Upper lobe of left lung (tissue), 4 donors: ENCODE results near the gene DYNC1LI1.

Source experiments
- EP300 ChIP-seq, 4 donors: sonication (generic); formaldehyde crosslinking; IDR thresholded peaks; one replicate each; pipeline ENCODE4 v1.5.1; 2017; ENCODE audit warnings: antibody characterized with exemption in 4 of 4, control low read depth in 2 of 4
- POLR2A ChIP-seq, 4 donors: fragments of 450-650 bp; IDR thresholded peaks; one replicate each; pipeline ENCODE4 v1.5.1; 2016 to 2017; ENCODE audit warnings: antibody characterized with exemption in 4 of 4, mild to moderate bottlenecking in 2 of 4
- POLR2AphosphoS5 ChIP-seq, 2 donors: sonication (generic); formaldehyde crosslinking; IDR thresholded peaks; one replicate each; pipeline ENCODE4 v1.5.1; 2017; ENCODE audit warnings: antibody characterized with exemption in 2 of 2
- TF ChIP-seq, protein P1 (sequence below), 6 experiments: fragments of 450-650 bp in 4 of 6; fragments of 200-600 bp in 2 of 6; sonication (generic) in 2 of 6; IDR thresholded peaks; one replicate each; pipeline ENCODE4 v1.5.1; 2016 to 2019; ENCODE audit warnings: antibody characterized with exemption in 6 of 6

DNA sequence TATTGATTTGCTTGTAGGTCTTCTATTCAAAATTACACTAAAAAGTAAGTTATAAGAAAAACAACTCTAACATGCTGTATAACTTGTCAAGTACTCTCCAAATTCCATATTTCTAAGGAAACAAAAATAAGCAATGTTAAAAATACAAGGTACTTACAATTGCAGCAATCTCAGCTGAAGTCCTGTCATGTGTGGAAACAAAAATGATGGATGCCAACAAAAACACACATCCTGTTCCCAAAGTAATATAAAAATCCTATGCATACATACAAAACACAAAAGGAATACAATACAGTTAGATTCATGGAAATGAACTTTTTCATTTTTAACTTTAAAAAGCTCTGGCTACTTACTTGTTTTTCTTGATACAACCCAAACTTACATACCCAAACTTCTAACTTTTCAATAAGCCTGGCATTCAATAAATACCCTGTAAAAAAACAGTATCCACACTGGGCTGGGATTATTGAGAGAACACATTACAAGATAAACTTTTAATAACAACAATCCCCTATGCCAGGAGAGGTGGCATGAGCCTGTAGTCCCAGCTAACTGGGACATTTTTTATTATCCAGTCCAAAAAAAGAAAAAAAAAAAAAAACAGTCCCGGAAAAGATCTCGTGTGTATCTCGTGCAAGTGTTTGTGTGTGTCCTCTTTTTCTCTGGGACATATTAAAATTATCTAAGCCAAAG is 82.7 kb downstream of the DYNC1LI1 start:
- TF ChIP-seq, protein P1, sequence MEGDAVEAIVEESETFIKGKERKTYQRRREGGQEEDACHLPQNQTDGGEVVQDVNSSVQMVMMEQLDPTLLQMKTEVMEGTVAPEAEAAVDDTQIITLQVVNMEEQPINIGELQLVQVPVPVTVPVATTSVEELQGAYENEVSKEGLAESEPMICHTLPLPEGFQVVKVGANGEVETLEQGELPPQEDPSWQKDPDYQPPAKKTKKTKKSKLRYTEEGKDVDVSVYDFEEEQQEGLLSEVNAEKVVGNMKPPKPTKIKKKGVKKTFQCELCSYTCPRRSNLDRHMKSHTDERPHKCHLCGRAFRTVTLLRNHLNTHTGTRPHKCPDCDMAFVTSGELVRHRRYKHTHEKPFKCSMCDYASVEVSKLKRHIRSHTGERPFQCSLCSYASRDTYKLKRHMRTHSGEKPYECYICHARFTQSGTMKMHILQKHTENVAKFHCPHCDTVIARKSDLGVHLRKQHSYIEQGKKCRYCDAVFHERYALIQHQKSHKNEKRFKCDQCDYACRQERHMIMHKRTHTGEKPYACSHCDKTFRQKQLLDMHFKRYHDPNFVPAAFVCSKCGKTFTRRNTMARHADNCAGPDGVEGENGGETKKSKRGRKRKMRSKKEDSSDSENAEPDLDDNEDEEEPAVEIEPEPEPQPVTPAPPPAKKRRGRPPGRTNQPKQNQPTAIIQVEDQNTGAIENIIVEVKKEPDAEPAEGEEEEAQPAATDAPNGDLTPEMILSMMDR (IDR thresholded peaks at IDR 0.05), result no peak
- TF ChIP-seq POLR2A (IDR thresholded peaks at IDR 0.05) (no peak), POLR2AphosphoS5 (IDR thresholded peaks at IDR 0.05) (no peak), EP300 (IDR thresholded peaks at IDR 0.05) (no peak)
